Gastroesophageal sphincter (tissue), 3 donors: ENCODE measurements around the gene GMDS.
A peak's percentile ranks its signal among the peaks of the same experiment; 100 is the strongest.

Experiments
- CTCF ChIP-seq, 4 experiments: fragments of 200-600 bp in 2 of 4; fragments of 450-650 bp in 2 of 4; sonication (generic) in 1 of 4; IDR thresholded peaks; one replicate each; pipeline ENCODE4 v1.5.1; 2017 to 2019; ENCODE audit warnings: antibody characterized with exemption in 4 of 4, mild to moderate bottlenecking in 2 of 4, moderate library complexity in 2 of 4
- EP300 ChIP-seq: sonication (generic); formaldehyde crosslinking; IDR thresholded peaks from one replicate; pipeline ENCODE4 v1.6.1; 2017; ENCODE audit warnings: antibody characterized with exemption, mild to moderate bottlenecking
- POLR2A ChIP-seq, 2 donors: fragments of 450-650 bp; IDR thresholded peaks; one replicate each; pipeline ENCODE4 v1.6.1; 2017; ENCODE audit warnings: antibody characterized with exemption in 2 of 2, mild to moderate bottlenecking in 2 of 2, moderate library complexity in 1 of 2

- TF ChIP-seq CTCF (IDR thresholded peaks at IDR 0.05), result peak in 2 of 4 experiments; percentile 22 to 44
- no peak for TF ChIP-seq POLR2A (IDR thresholded peaks at IDR 0.05)
- no peak for TF ChIP-seq EP300
These were observed 36.1 kb downstream of the GMDS start for GRCh38 chr6:2209226-2209809.
